K562 (cell line): ENCODE data around the gene NCDN. TPM values are rescaled to one million over a fixed set of nuclear protein-coding genes. Genes with fewer than 3 reads are reported as not detected.

Source experiments
- ATAC-seq: fragments of 200-7000 bp; cut with Tn5 transposase; 3 replicates; pipeline ENCODE4 v1.9.1; 2020; ENCODE audit warnings: moderate library complexity
- BruUV-seq: library from RNA; stranded (reverse); fragments of 400-500 nt; replicated peaks from 2 replicates; lab custom pipeline; 2021; lab: Mats Ljungman, UMichigan
- CTCF ChIA-PET: fragments of 300-600 bp; formaldehyde crosslinking; extraction: SDS; loops from one replicate; lab custom pipeline; 2021; ENCODE audit warnings: low intra/inter-chr PET ratio; lab: Yijun Ruan, JAX
- POLR2A ChIA-PET: fragments of 300-600, 350-650 bp; sonication (Branson Sonifier 250); formaldehyde crosslinking; extraction: SDS; loops from one replicate; lab custom pipeline; 2021; ENCODE audit warnings: antibody characterized with exemption, inconsistent platforms; lab: Yijun Ruan, JAX
- DNase-seq, 4 experiments: peaks; one replicate each; pipeline versions ENCODE4 v3.0.0 to v3.0.0-alpha.2; 2011 to 2018; ENCODE audit warnings: low spot score in 3 of 4, mixed read lengths in 3 of 4; ENCODE audit errors: extremely low read depth in 1 of 4
- FAIRE-seq: peaks from 2 replicates; lab custom pipeline; 2011; peaks lifted over from hg19 to GRCh38; lab: Jason Lieb, UNC
- H2AFZ ChIP-seq: 2 replicates; pipeline ENCODE4 v1.6.0; 2011; ENCODE audit warnings: low read depth, low read length, control low read depth, inconsistent platforms
- H3K27ac ChIP-seq: fragments of 200-600 bp; 3 replicates; pipeline ENCODE4 v1.8.0; 2011; ENCODE audit warnings: low read depth, mild to moderate bottlenecking, control low read depth, inconsistent platforms, low read length, moderate library complexity, mixed read lengths; ENCODE audit errors: extremely low read depth
- H3K27me3 ChIP-seq, 2 experiments: fragments of 300-600 bp in 1 of 2; 2 replicates in 1 of 2; 3 replicates in 1 of 2; pipeline versions ENCODE4 v1.6.0 to v1.8.0; 2011; ENCODE audit warnings: inconsistent platforms in 2 of 2, low read length in 2 of 2, mild to moderate bottlenecking in 1 of 2, mixed read lengths in 1 of 2, moderate library complexity in 1 of 2; ENCODE audit not compliant: control insufficient read depth in 2 of 2, insufficient read depth in 2 of 2
- H3K36me3 ChIP-seq: fragments of 300-600 bp; 3 replicates; pipeline ENCODE4 v1.8.0; 2011; ENCODE audit warnings: mild to moderate bottlenecking, low read length, inconsistent platforms; ENCODE audit not compliant: control insufficient read depth, insufficient read depth
- H3K4me1 ChIP-seq, 2 experiments: fragments of 200-600 bp in 1 of 2; replicated peaks in 1 of 2; 2 replicates in 1 of 2; 3 replicates in 1 of 2; pipeline versions ENCODE4 v1.5.1 to v1.8.0; 2011; ENCODE audit warnings: inconsistent platforms in 2 of 2, low read length in 2 of 2, mild to moderate bottlenecking in 1 of 2, mixed read lengths in 1 of 2, moderate library complexity in 1 of 2; ENCODE audit not compliant: control insufficient read depth in 2 of 2, insufficient read depth in 2 of 2
- H3K4me2 ChIP-seq: 2 replicates; pipeline ENCODE4 v1.6.1; 2011; ENCODE audit warnings: low read length, control low read depth, inconsistent platforms, mixed read lengths; ENCODE audit not compliant: insufficient read depth
- H3K4me3 ChIP-seq: fragments of 200-600 bp; sonication (generic), shearing (Covaris generic); 2 replicates; pipeline ENCODE4 v1.5.1; 2016; ENCODE audit warnings: control low read depth, inconsistent platforms
- H3K79me2 ChIP-seq: fragments of 200-600 bp; 3 replicates; pipeline ENCODE4 v1.8.0; 2011; ENCODE audit warnings: low read length, inconsistent platforms; ENCODE audit not compliant: control insufficient read depth, insufficient read depth
- H3K9ac ChIP-seq, 2 experiments: 2 replicates each; pipeline versions ENCODE4 v1.6.0 to v1.6.1; 2011; ENCODE audit warnings: low read depth in 2 of 2, low read length in 2 of 2, control low read depth in 1 of 2, inconsistent platforms in 1 of 2, mild to moderate bottlenecking in 1 of 2, mixed read lengths in 1 of 2; ENCODE audit not compliant: insufficient read depth in 1 of 2
- H3K9me1 ChIP-seq: one replicate; pipeline ENCODE4 v1.6.0; 2011; ENCODE audit warnings: inconsistent platforms, mild to moderate bottlenecking, low read length, moderate library complexity; ENCODE audit not compliant: control insufficient read depth, insufficient read depth
- H3K9me3 ChIP-seq: replicated peaks from 2 replicates; pipeline ENCODE4 v1.5.1; 2011; ENCODE audit warnings: low read depth, low read length, inconsistent platforms; ENCODE audit not compliant: control insufficient read depth, insufficient read depth
- H4K20me1 ChIP-seq: replicated peaks from 2 replicates; pipeline ENCODE4 v1.6.1; 2011; ENCODE audit warnings: low read length, inconsistent platforms, mixed read lengths; ENCODE audit not compliant: control insufficient read depth, insufficient read depth
- CBX5 ChIP-seq: IDR thresholded peaks from 2 replicates; pipeline ENCODE4 v1.6.1; 2014; ENCODE audit warnings: low read depth, borderline replicate concordance
- RFX1 ChIP-seq: fragments of 450-650 bp; IDR thresholded peaks from 2 replicates; pipeline ENCODE4 v1.6.1; 2016; ENCODE audit warnings: mild to moderate bottlenecking, moderate library complexity
- ZBTB8A ChIP-seq: fragments of 450-650 bp; IDR thresholded peaks from 2 replicates; pipeline ENCODE4 v1.6.1; 2018; ENCODE audit warnings: mild to moderate bottlenecking, moderate library complexity; ENCODE audit not compliant: partially characterized antibody
- ZC3H11A ChIP-seq: IDR thresholded peaks from 2 replicates; pipeline ENCODE4 v1.6.1; 2012; ENCODE audit warnings: low read depth, low read length, improper control_type of control experiment
- WGBS: fragments of 100-300 bp; shearing (Covaris generic); methylation state at CpG from one replicate; pipeline ENCODE4 v1.1.6; 2016; ENCODE audit warnings: low coverage, mixed read lengths; ENCODE audit not compliant: insufficient coverage; ENCODE audit errors: missing lambda C conversion rate; 5-methylcytosine and 5-hydroxymethylcytosine counted together
- in situ Hi-C: fragments of 300-500 bp; cut with MboI; formaldehyde crosslinking; loops from 4 replicates; pipeline ENCODE4 v1.15.0; 2018; ENCODE audit warnings: inconsistent platforms, mixed read lengths
- intact Hi-C: fragments of 100-400 bp; cut with micrococcal nuclease; formaldehyde crosslinking; loops from 2 replicates; pipeline ENCODE4 v1.14.2; 2022
- polyA plus RNA-seq, 8 experiments: library from polyadenylated mRNA; depleted of rRNA in 4 of 8; stranded (reverse) in 5 of 8; unstranded in 3 of 8; fragments of >200 nt; fragmentation: Nextera tagmentation in 2 of 8; fragmentation: Illumina TruSeq in 1 of 8; extraction: Ambion mirVana in 2 of 8; extraction: Trizol in 1 of 8; gene quantifications; 2 replicates each; pipeline versions ENCODE4 v1.2.1 to v1.2.3, GENCODE V29; 2011 to 2014; ENCODE audit warnings: inconsistent platforms in 1 of 8, missing spikeins in 1 of 8
- total RNA-seq, 7 experiments: library from RNA; depleted of rRNA in 6 of 7; stranded (reverse); fragments of >200 nt in 6 of 7; fragmentation: Illumina TruSeq in 2 of 7; extraction: Trizol in 2 of 7; gene quantifications; 2 replicates each; pipeline versions ENCODE4 v1.2.1 to v1.2.3, GENCODE V29; 2011 to 2021; ENCODE audit warnings: low replicate concordance in 1 of 7
- TF ChIP-seq, protein P1 (sequence below), 2 experiments: fragments of 450-650 bp; formaldehyde crosslinking in 1 of 2; IDR thresholded peaks; 2 replicates each; pipeline versions ENCODE4 v1.4.0 to v1.6.1; 2014 to 2020; ENCODE audit warnings: mild to moderate bottlenecking in 2 of 2, borderline replicate concordance in 1 of 2, low read depth in 1 of 2
- TF ChIP-seq, protein P2 (sequence below): sonication (generic); formaldehyde crosslinking; IDR thresholded peaks from 2 replicates; pipeline ENCODE4 v1.8.0; 2022; ENCODE audit warnings: mild to moderate bottlenecking, missing genetic modification reagents

Gene NCDN
- total and polyA plus RNA-seq, 9 of the 15 experiments (the other 6 are each of a cell fraction or from before 2014, with no cell fraction given), result 1.9 to 35.1 (median 10.7) TPM

DNA sequence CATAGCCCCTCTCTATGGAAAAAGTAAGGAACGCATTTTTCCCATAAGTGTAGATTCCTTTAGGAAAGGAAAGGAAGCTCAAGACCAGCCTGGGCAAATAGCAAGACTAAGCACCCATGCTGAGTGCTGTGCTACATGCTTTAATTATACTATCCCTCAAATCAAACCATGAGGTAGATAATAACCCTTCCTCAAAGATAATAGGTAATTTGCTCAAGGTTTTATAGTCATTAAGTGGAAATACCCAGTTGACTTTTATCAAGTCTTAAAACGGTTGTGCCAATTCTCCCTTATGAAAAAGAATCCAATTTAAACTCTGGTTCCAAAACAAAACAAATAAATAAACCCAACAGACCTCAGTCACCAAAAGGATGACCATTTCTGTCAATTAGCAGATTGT, 3.7 kb upstream of the NCDN start (continued):
- TF ChIP-seq ZC3H11A, result no peak

DNA sequence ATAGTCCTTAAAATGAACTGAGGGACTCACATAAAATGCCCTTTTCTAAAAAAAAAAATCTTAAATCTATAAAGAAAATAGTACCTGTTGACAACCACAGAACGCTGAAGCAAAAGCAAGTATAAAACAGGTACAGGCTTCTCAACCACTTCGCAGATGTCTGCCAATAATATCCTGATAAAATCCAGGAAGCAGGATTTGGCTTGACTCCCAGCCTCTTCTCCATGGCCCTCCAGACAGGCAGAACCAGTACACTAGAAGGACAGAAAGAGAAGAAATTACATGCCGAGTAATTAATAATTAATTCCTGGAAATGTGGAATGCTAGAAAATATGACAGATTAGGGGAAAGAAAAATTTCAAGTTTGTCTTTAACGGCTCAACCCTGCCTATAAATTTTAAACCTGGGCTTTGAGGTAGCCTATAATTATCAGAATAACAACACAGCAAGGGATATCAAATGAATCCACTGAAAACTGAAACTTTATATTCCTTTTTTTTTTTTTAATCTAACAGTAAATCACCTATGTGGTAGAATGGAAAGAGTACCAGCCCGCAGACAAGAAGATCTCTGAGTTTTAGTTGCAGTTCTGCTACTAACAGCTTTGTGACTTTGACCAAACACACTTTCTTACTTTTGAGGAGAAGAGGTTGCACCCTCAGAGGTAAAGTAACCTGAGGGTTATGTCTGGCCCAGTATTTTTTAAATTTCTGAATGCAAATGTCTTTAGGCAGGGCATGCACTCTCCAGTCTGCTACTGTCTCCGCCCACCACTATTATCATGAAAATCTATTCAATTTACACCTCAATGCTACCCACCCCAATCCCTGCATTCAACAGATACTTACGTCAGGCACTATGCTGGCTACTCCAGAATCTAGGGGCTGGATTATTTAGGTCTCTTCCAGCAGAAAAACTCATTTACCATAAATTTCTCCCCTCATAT, 3.1 kb upstream of the NCDN start:
- H3K79me2 ChIP-seq, result peaks cover 44% of the 10 kb centered on the region
- no TSS peak for BruUV-seq
- CTCF ChIA-PET, result no interaction called here

More for the DNA sequence above, 3.1 kb upstream of the NCDN start:
- POLR2A ChIA-PET, result interaction anchor here (0.8 to 0.9 kb wide), 2 partner anchors 17 to 50 kb away, joined by 3 read pairs; no protein-coding TSS in a partner anchor
- H2AFZ ChIP-seq, result no peak overlapping the region
- no peaks in the 10 kb centered on the region for H3K9me1 ChIP-seq
- no peak for ATAC-seq
- 58% methylated on average over 7 of the region's 7 CpGs for WGBS
- no peaks in the 10 kb centered on the region for H3K27me3 ChIP-seq
- no peak for TF ChIP-seq CBX5
- TF ChIP-seq RFX1, result no peak
- TF ChIP-seq, protein P1, sequence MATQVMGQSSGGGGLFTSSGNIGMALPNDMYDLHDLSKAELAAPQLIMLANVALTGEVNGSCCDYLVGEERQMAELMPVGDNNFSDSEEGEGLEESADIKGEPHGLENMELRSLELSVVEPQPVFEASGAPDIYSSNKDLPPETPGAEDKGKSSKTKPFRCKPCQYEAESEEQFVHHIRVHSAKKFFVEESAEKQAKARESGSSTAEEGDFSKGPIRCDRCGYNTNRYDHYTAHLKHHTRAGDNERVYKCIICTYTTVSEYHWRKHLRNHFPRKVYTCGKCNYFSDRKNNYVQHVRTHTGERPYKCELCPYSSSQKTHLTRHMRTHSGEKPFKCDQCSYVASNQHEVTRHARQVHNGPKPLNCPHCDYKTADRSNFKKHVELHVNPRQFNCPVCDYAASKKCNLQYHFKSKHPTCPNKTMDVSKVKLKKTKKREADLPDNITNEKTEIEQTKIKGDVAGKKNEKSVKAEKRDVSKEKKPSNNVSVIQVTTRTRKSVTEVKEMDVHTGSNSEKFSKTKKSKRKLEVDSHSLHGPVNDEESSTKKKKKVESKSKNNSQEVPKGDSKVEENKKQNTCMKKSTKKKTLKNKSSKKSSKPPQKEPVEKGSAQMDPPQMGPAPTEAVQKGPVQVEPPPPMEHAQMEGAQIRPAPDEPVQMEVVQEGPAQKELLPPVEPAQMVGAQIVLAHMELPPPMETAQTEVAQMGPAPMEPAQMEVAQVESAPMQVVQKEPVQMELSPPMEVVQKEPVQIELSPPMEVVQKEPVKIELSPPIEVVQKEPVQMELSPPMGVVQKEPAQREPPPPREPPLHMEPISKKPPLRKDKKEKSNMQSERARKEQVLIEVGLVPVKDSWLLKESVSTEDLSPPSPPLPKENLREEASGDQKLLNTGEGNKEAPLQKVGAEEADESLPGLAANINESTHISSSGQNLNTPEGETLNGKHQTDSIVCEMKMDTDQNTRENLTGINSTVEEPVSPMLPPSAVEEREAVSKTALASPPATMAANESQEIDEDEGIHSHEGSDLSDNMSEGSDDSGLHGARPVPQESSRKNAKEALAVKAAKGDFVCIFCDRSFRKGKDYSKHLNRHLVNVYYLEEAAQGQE (IDR thresholded peaks at IDR 0.05; ENCODE audit: borderline replicate concordance), result no peak
- TF ChIP-seq, protein P1 (CRISPR knock-in tag; IDR thresholded peaks at IDR 0.05; ENCODE audit: low read depth), result no peak
- TF ChIP-seq, protein P2, sequence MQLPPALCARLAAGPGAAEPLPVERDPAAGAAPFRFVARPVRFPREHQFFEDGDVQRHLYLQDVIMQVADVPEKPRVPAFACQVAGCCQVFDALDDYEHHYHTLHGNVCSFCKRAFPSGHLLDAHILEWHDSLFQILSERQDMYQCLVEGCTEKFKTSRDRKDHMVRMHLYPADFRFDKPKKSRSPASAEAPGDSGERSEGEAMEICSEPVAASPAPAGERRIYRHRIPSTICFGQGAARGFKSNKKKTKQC (CRISPR knock-in tag), result no peak
- no peak for TF ChIP-seq ZBTB8A
- H3K4me1 ChIP-seq, result peaks cover 19 to 26% of the 10 kb centered on the region in 2 experiments
- no peak overlapping the region for H3K27ac ChIP-seq
- H3K9ac ChIP-seq, result no peak overlapping the region
- in situ Hi-C loops, result no loop called here
- intact Hi-C loops, result loop anchor here (5.0 kb wide), 2 partner anchors 362 to 697 kb away; partner anchors contain the start of genes SFPQ and SMIM12
- DNase-seq, result no peak
- H4K20me1 ChIP-seq, result 0 out of 2 replicates have a peak, but pooled peaks cover 4% of the 10 kb centered on the region
- no peak overlapping the region for H3K4me2 ChIP-seq
- H3K4me3 ChIP-seq, result no peak overlapping the region
- FAIRE-seq, result no peak
- H3K36me3 ChIP-seq, result peaks cover 44% of the 10 kb centered on the region
- H3K9me3 ChIP-seq, result no peaks in the 10 kb centered on the region
